Measurements from ENCODE around the gene DPF1.

Gene DPF1

DNA sequence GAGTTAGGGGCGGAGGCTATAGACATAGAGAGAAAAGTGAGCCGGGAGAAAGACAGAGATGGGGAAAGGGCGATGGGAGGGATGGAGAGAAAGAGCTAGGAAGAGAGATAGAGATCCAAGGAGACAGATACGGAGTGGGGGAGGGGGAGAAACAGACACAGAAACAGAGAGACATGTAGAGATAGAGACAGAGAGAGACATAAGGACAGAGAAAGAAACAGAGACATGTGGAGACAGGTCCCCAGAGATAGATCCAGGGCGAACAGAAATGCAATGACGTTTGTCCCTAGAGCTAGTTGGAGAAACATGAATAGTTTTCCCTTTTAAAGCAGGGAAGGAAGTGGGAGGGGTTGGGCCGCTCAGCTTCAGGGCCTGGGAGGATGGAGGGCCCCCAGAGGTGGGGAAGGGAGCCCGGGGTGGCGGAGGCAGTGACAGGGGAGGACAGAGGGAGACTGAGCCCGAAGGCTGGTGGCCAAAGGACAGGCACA lies 27.6 kb upstream of the DPF1 start:
- H3K9me3 ChIP-seq (ENCODE audit: control insufficient read depth, insufficient read depth, low read depth, low read length): no peaks in the 10 kb centered on the region
- peaks cover 19% of the 10 kb centered on the region for H3K4me1 ChIP-seq (ENCODE audit: control insufficient read depth, insufficient read depth, low read length)
- no peaks in the 10 kb centered on the region for H3K36me3 ChIP-seq (ENCODE audit: control insufficient read depth in 2 of 2, insufficient read depth in 1 of 2, low read length in 2 of 2)
- H3K27ac ChIP-seq (ENCODE audit: extremely low read depth, low read depth, low read length): no peak overlapping the region
- CTCF ChIA-PET: interaction anchor here (0.5 to 3.2 kb wide), 12 partner anchors 9 to 479 kb away, joined by 3 to 21 read pairs (median 4); partner anchors contain the start of gene CATSPERG
- H3K4me3 ChIP-seq (ENCODE audit: low read depth, low read length): no peak overlapping the region
- POLR2A ChIA-PET: interaction anchor here (0.7 to 2.0 kb wide), 4 partner anchors 12 to 136 kb away, joined by 3 to 8 read pairs (median 4); partner anchors contain the start of genes PSMD8 and SPINT2
- TF ChIP-seq GLIS2 (tag by site-specific recombination; IDR thresholded peaks at IDR 0.05): peak; percentile 64; the same call in 1 of the 2 replicates
- TF ChIP-seq ZNF398 (tag by site-specific recombination; IDR thresholded peaks at IDR 0.05): no peak
- TF ChIP-seq YY2 (tag by site-specific recombination; IDR thresholded peaks at IDR 0.05): no peak
- TF ChIP-seq TRIM28 (IDR thresholded peaks at IDR 0.05; ENCODE audit: borderline replicate concordance, low read length): no peak
- TF ChIP-seq, protein P1, sequence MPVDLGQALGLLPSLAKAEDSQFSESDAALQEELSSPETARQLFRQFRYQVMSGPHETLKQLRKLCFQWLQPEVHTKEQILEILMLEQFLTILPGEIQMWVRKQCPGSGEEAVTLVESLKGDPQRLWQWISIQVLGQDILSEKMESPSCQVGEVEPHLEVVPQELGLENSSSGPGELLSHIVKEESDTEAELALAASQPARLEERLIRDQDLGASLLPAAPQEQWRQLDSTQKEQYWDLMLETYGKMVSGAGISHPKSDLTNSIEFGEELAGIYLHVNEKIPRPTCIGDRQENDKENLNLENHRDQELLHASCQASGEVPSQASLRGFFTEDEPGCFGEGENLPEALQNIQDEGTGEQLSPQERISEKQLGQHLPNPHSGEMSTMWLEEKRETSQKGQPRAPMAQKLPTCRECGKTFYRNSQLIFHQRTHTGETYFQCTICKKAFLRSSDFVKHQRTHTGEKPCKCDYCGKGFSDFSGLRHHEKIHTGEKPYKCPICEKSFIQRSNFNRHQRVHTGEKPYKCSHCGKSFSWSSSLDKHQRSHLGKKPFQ (tag by site-specific recombination; IDR thresholded peaks at IDR 0.05): no peak
- TF ChIP-seq ZNF785 (tag by site-specific recombination; IDR thresholded peaks at IDR 0.05): no peak
- TF ChIP-seq ZEB2 (tag by site-specific recombination; IDR thresholded peaks at IDR 0.05): no peak
- TF ChIP-seq ZNF433 (tag by site-specific recombination; IDR thresholded peaks at IDR 0.05; ENCODE audit: low read depth): no peak
- TF ChIP-seq, protein P2, sequence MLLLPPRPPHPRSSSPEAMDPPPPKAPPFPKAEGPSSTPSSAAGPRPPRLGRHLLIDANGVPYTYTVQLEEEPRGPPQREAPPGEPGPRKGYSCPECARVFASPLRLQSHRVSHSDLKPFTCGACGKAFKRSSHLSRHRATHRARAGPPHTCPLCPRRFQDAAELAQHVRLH (tag by site-specific recombination; IDR thresholded peaks at IDR 0.05): no peak
- no peak for TF ChIP-seq MEIS1 (CRISPR knock-in tag; IDR thresholded peaks at IDR 0.05; ENCODE audit: borderline replicate concordance)
- no peak for TF ChIP-seq ZNF473 (tag by site-specific recombination; IDR thresholded peaks at IDR 0.05)
- no peak for TF ChIP-seq ZNF404 (tag by site-specific recombination; IDR thresholded peaks at IDR 0.05)
- TF ChIP-seq SCRT2 (tag by site-specific recombination; IDR thresholded peaks at IDR 0.05): no peak
- TF ChIP-seq ZNF138 (tag by site-specific recombination; IDR thresholded peaks at IDR 0.05; ENCODE audit: borderline replicate concordance): no peak
- TF ChIP-seq ZNF558 (tag by site-specific recombination; IDR thresholded peaks at IDR 0.05): no peak
- TF ChIP-seq KLF8 (tag by site-specific recombination; IDR thresholded peaks at IDR 0.05): peak; percentile 60; the same call in 1 of the 2 replicates
- TF ChIP-seq ZNF664 (tag by site-specific recombination; IDR thresholded peaks at IDR 0.05): no peak
- no peak for TF ChIP-seq ZNF169 (tag by site-specific recombination; IDR thresholded peaks at IDR 0.05)
- TF ChIP-seq ZNF621 (tag by site-specific recombination; IDR thresholded peaks at IDR 0.05): no peak
- 0 out of 2 replicates have a peak, but pooled peaks have one; percentile 51 for TF ChIP-seq BCL11A (tag by site-specific recombination; IDR thresholded peaks at IDR 0.05; ENCODE audit: low read depth)
- TF ChIP-seq ZBTB20 (tag by site-specific recombination; IDR thresholded peaks at IDR 0.05): peak; percentile 74
- TF ChIP-seq HIC1 (tag by site-specific recombination; IDR thresholded peaks at IDR 0.05): no peak
- TF ChIP-seq ZNF19 (tag by site-specific recombination; IDR thresholded peaks at IDR 0.05; ENCODE audit: low read depth): no peak
- peak; percentile 12; the same call in 1 of the 2 replicates for TF ChIP-seq ZNF423 (tag by site-specific recombination; IDR thresholded peaks at IDR 0.05)
- peak; percentile 92 for TF ChIP-seq ZBTB17 (tag by site-specific recombination; IDR thresholded peaks at IDR 0.05)
- TF ChIP-seq ZBTB6 (tag by site-specific recombination; IDR thresholded peaks at IDR 0.05): no peak
- TF ChIP-seq ZNF140 (tag by site-specific recombination; IDR thresholded peaks at IDR 0.05): no peak
- TF ChIP-seq ZNF175 (tag by site-specific recombination; IDR thresholded peaks at IDR 0.05): no peak
- TF ChIP-seq ZNF596 (tag by site-specific recombination; IDR thresholded peaks at IDR 0.05): no peak
- TF ChIP-seq KLF7 (tag by site-specific recombination; IDR thresholded peaks at IDR 0.05; ENCODE audit: borderline replicate concordance): no peak
- no peak; the same call in 1 of the 2 replicates for TF ChIP-seq ZNF391 (tag by site-specific recombination; IDR thresholded peaks at IDR 0.05; ENCODE audit: borderline replicate concordance, low read depth)
- no peak for TF ChIP-seq ZSCAN18 (tag by site-specific recombination; IDR thresholded peaks at IDR 0.05)

Data from HEK293 (cell line).